NCI-H1930 (cell line): ENCODE measurements around the gene FURIN.
"Not testable (repeated sequence)": the region's sequence is repeated elsewhere in the genome, so short reads cannot be mapped to it uniquely, and the experiment has no call there.

Experiments
- DNase-seq, 2 experiments: peaks; one replicate each; lab custom pipeline; 2025; lab: John Stamatoyannopoulos, UW

FURIN gene

GRCh38 chr15:90902040-90902839 is 33.9 kb downstream of the FURIN start:
- DNase-seq = peak; percentile 35 to 37

DNA sequence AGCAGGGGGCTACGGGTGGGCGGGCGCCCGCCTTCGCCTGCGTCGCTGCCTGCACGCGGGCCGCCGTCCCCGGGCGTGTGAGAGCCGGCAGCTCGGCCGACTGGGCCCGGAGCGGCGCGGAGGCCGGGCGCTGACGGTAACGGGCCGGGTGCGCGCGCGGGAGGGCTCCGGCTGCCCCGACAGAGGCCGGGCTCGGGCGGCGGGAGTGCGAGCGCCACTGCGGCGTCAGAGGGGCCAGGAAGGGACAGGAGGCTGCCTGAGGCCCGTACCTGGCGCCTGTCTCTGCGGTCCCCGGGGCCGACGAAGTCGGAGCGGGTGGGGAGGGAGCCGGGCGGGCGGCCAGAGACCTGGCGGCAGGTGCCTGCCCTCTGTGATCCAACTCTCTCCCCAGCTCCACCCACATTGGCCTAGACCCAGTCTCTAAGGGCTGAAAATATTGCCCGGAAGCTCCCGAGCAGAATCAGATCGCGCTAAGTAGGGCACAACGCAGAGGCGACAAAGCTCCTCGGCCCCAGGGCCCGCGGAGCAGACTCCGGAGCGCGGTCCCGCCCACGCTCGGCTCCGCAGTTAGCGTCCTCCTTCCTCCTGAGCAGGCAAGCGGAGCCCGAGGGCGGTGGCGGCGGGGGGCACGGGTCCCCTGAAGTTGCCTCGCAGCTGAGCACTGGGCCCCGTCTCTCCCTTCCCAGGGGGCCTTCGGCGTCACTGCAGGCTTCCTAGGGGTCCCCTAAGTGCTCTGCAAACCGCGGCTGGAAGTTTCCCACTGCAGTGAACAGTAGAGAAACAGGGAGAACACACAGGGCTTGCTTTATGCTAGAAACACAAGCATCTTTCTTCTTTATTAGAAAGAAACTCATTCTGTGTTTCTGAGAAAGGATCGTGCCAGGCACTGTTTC is 34.7 kb downstream of the FURIN start, which contains the start of gene MAN2A2:
MAN2A2 (plus strand) TSS at position 463 of the 893 bp plus-strand sequence. CDS start 906 bp downstream, outside the sequence.
- DNase-seq = no peak

GRCh38 chr15:90903733-90904536 is 35.5 kb downstream of the FURIN start:
- no peak for DNase-seq

DNA sequence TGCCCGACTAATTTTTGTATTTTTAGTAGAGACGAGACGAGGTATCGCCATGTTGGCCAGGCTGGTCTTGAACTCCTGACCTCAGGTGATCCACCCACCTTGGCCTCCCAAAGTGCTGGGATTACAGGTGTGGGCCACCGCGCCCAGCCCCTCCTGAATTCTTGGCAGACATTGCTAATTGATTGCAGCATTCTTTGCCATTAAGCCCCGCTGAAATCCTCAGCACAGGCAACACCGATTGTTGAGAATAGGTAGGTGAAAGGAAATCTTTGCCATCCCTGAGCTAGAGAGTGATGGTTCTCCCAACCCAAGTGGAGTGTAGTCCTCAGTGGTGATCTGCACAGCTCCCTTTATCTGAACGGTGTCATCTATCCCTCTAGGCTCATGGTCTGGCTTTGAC is 36.4 kb downstream of the FURIN start:
- no peak for DNase-seq

- DNase-seq = no peak
Observed at GRCh38 chr15:90905306-90906180, 37.2 kb downstream of the FURIN start.

DNA sequence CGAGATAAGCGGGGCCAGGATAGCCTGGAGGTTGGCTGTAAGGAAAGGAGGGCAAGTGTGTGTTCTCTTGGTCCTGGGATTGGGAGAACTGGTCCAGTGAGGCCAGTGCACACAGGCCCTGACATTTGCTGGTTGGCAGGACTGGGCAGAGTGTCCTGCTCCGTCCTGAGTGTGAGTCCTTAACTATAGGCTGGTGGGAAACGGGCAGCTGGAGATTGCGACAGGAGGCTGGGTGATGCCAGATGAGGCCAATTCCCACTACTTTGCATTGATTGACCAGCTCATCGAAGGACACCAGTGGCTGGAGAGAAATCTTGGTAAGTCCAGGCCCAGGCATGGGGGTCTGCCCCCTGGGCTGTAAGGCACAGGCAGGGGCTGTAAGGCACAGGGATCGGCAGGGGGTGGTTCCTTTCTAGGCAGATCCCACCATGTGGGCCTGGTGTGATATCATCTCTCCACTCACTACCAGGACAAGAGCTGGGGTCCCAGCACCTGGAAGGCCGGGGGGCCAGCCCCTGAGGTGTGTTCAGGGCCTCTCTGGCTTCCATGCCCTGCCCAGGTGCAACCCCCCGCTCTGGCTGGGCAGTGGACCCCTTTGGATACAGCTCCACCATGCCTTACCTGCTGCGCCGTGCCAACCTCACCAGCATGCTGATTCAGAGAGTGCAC is 37.9 kb downstream of the FURIN start:
- no peak for DNase-seq

DNA sequence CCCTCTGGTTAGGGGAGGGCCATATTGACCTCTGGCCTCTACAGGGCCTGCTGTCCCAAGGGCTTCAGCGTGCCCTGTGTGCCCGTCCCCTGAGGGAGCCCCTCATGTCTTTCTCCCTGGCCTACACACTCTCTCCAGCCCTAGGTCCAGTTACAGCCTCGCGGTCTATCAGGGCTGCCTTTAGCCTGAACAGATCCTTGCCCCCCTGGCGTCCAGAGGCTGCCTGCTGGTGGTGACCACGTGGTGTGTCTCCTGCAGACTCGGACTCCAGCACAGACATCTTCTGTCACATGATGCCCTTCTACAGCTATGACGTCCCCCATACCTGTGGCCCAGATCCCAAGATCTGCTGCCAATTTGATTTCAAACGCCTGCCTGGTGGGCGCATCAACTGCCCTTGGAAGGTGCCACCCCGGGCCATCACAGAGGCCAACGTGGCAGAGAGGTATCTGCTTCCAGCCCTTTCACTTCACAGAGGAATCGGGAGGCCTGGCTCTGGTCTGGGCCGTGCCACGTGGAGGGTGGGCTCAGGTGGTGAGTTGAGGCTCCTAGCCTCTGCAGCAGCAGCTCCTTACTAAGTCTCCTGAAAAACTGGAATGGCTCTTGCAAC is 38.8 kb downstream of the FURIN start:
- DNase-seq = no peak

GRCh38 chr15:90907838-90908507 is 39.6 kb downstream of the FURIN start:
- DNase-seq = no peak

GRCh38 chr15:90909449-90909848 is 41.1 kb downstream of the FURIN start:
- not testable (repeated sequence) for DNase-seq

DNA sequence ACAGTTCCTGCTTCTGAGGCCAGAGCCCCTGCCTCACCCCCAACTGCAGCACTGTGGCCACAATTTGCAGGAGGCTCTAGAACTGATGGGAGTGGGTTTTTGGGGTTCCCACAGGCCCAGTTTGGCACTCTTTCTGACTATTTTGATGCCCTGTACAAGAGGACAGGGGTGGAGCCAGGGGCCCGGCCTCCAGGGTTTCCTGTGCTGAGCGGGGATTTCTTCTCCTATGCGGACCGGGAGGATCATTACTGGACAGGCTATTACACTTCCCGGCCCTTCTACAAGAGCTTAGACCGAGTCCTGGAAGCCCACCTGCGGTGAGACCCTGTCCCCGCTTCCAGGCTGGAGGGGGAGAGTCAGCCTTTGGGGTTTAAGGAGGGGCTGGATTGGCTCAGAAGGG is 41.6 kb downstream of the FURIN start:
- no peak for DNase-seq

DNA sequence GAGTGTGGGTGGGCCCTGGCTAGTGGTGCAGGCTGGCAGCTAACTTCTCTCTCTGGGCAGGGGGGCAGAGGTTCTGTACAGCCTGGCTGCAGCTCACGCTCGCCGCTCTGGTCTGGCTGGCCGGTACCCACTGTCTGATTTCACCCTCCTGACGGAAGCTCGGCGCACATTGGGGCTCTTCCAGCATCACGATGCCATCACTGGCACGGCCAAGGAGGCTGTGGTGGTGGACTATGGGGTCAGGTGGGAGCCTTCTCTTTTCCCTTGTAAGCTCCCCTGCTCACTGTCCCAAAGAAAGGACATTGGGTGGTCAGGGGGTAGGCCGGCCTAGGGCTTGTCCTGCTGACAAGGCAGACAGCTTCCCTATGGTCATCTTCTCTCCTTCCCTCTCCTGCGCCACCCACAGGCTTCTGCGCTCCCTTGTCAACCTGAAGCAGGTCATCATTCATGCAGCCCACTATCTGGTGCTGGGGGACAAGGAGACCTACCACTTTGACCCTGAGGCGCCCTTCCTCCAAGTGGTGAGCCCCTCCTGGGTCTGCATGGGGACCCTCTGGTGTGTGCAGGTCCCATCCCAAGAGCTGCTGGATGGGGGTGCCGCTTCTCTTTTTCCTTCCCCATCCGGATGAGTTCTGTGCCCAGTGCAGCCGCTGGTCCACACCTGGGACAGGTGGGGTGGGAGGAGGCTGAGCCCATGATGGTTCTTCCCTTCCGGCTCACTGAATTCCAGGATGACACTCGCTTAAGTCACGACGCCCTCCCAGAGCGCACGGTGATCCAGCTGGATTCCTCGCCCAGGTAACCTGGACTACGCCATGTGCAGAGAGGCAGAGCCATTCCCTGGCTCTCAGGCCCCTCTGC is 42.3 kb downstream of the FURIN start:
- no peak for DNase-seq

DNA sequence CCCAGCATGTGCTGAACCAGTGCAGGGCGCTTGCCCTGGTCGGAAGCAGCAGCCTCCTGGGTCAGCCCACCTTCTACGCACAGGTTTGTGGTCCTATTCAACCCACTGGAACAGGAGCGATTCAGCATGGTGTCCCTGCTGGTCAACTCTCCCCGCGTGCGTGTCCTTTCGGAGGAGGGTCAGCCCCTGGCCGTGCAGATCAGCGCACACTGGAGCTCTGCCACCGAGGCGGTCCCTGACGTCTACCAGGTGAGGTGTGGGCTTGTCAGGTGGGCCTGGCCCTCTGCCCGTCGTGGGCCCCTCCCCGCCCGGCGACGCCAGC is 42.9 kb downstream of the FURIN start:
- DNase-seq = no peak

DNA sequence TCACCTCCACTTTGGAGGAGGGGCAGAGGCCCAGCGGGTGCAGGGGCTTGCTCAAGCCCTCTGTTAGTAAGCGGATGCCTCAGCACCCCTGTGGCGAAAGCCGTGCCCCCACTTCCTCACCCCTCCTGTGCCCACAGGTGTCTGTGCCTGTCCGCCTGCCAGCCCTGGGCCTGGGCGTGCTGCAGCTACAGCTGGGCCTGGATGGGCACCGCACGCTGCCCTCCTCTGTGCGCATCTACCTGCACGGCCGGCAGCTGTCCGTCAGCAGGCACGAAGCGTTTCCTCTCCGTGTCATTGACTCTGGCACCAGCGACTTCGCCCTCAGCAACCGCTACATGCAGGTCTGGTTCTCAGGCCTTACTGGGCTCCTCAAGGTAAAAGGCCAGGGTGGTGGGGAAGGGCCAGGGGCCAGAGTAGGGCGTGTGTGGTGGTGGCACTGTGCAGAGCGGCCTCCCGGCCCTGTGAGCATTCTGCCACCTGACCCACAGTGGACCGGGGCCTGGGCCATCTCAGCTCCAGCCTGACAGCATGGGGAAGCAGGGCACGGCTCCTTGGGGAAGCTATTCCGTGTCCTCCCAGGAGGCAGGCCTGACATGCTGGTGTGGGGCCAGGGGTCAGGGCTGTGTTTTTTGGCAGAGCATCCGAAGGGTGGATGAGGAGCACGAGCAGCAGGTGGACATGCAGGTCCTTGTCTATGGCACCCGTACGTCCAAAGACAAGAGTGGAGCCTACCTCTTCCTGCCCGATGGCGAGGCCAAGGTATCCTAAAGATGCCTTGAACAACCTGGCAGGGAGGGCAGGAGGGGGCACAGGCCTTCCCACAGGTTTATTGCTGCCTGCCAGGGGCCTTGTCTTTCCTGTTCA is 43.8 kb downstream of the FURIN start:
- DNase-seq = no peak

DNA sequence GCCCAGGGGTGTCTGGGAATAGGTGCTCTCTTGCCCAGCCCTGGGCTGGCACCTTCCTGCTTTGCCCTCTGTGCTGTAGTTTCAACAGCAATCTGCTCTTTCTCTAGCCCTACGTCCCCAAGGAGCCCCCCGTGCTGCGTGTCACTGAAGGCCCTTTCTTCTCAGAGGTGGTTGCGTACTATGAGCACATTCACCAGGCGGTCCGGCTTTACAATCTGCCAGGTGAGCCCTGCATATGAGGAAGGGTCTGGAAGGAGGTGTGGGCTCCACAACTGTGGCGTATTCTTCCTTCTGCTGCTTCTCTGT is 44.3 kb downstream of the FURIN start:
- no peak for DNase-seq

DNA sequence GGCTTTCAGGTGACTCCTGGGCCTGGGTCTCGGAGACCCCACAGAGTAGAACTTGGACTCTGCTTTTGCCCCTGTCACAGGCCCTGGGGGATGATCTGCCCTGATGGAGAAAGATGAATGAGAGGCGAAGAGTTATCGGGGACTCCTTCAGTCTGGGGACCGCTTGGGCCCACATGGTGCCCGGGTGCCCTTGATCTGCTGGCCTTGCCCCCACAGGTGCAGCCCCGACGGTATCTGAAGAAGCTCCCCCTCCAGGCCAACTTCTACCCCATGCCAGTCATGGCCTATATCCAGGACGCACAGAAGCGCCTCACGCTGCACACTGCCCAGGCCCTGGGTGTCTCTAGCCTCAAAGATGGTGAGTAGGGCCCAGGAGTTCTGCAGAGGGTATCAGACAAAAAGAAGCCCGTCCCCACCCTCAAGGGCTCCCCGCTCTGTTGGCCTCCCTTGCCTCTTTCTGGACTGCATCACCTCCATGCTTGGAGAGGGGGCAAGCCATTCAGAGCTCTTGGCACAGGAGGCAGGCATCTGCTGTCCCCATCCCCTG is 45.1 kb downstream of the FURIN start:
- DNase-seq = no peak

- DNase-seq = no peak
Observed at GRCh38 chr15:90914305-90915080, 46.1 kb downstream of the FURIN start.
